K562 (cell line): Measurements from ENCODE around the gene CBX2. TPM values are rescaled to one million over a fixed set of nuclear protein-coding genes. Genes with fewer than 3 reads are reported as not detected.

Experiments used
- ATF6 ChIP-seq: sonication (generic); formaldehyde crosslinking; IDR thresholded peaks from 2 replicates; pipeline ENCODE4 v1.4.0; 2020; ENCODE audit warnings: mild to moderate bottlenecking, missing genetic modification reagents
- BRD4 ChIP-seq: fragments of 200-600 bp; sonication (generic); IDR thresholded peaks from 2 replicates; pipeline ENCODE4 v1.6.1; 2017; ENCODE audit warnings: inconsistent platforms
- CUX1 ChIP-seq: fragments of 200-800 bp; sonication (Bioruptor generic); IDR thresholded peaks from 2 replicates; pipeline ENCODE4 v1.6.1; 2016; ENCODE audit warnings: missing genetic modification characterization, missing compliant biosample characterization
- HNRNPUL1 ChIP-seq: fragments of 200-400 bp; formaldehyde crosslinking; IDR thresholded peaks from 2 replicates; pipeline ENCODE4 v1.6.1; 2017; ENCODE audit warnings: low read length
- KDM2B ChIP-seq: fragments of 250-450 bp; sonication (Bioruptor Pico); IDR thresholded peaks from 2 replicates; pipeline ENCODE4 v1.8.0; 2021; ENCODE audit warnings: mild to moderate bottlenecking, moderate library complexity
- LCOR ChIP-seq: sonication (generic); formaldehyde crosslinking; IDR thresholded peaks from 2 replicates; pipeline ENCODE4 v1.8.0; 2022; ENCODE audit warnings: mild to moderate bottlenecking, missing genetic modification reagents
- MAFK ChIP-seq: IDR thresholded peaks from 2 replicates; pipeline ENCODE4 v1.6.1; 2011; ENCODE audit warnings: low read length, improper control_type of control experiment
- MLLT1 ChIP-seq, 2 experiments: fragments of 450-650 bp; IDR thresholded peaks; 2 replicates each; pipeline ENCODE4 v1.6.1; 2016
- NBN ChIP-seq: fragments of 450-650 bp; IDR thresholded peaks from 2 replicates; pipeline ENCODE4 v1.6.1; 2016; ENCODE audit warnings: low read depth, mild to moderate bottlenecking
- NCOR1 ChIP-seq: fragments of 450-650 bp; IDR thresholded peaks from 2 replicates; pipeline ENCODE4 v1.6.1; 2016; ENCODE audit warnings: mild to moderate bottlenecking, moderate library complexity
- NFE2 ChIP-seq: IDR thresholded peaks from 2 replicates; pipeline ENCODE4 v1.6.1; 2014; ENCODE audit warnings: antibody characterized with exemption, low read depth
- NUFIP1 ChIP-seq: fragments of 450-650 bp; IDR thresholded peaks from 2 replicates; pipeline ENCODE4 v1.6.1; 2018; ENCODE audit not compliant: partially characterized antibody
- POLR3G ChIP-seq: IDR thresholded peaks from 2 replicates; pipeline ENCODE4 v1.6.1; 2011; ENCODE audit not compliant: insufficient read length, insufficient replicate concordance; ENCODE audit errors: extremely low read depth
- PTBP1 ChIP-seq: fragments of 200-400 bp; formaldehyde crosslinking; IDR thresholded peaks from 2 replicates; pipeline ENCODE4 v1.6.1; 2017; ENCODE audit warnings: low read depth, low read length
- PTRF ChIP-seq: fragments of 450-650 bp; IDR thresholded peaks from 2 replicates; pipeline ENCODE4 v1.6.1; 2016; ENCODE audit warnings: mild to moderate bottlenecking, missing genetic modification characterization, missing compliant biosample characterization
- PURB ChIP-seq: sonication (generic); formaldehyde crosslinking; IDR thresholded peaks from 2 replicates; pipeline ENCODE4 v1.9.0; 2021; ENCODE audit warnings: low read depth, mild to moderate bottlenecking, missing genetic modification reagents
- SLC30A9 ChIP-seq: fragments of 250-450 bp; sonication (Bioruptor Pico); IDR thresholded peaks from 2 replicates; pipeline ENCODE4 v1.8.0; 2022; ENCODE audit warnings: mild to moderate bottlenecking, moderate library complexity
- TEAD1 ChIP-seq, 2 experiments: fragments of 450-650 bp in 1 of 2; sonication (generic) in 1 of 2; formaldehyde crosslinking; IDR thresholded peaks; 2 replicates each; pipeline versions ENCODE4 v1.4.0 to v1.8.0; 2020 to 2022; ENCODE audit warnings: mild to moderate bottlenecking in 2 of 2, missing genetic modification reagents in 1 of 2
- TEAD2 ChIP-seq: fragments of 450-650 bp; IDR thresholded peaks from 2 replicates; pipeline ENCODE4 v1.6.1; 2016; ENCODE audit warnings: missing genetic modification characterization, control low read depth, missing compliant biosample characterization
- ZNF133 ChIP-seq: fragments of 250-450 bp; sonication (Bioruptor Pico); IDR thresholded peaks from 2 replicates; pipeline ENCODE4 v1.4.0; 2020; ENCODE audit warnings: mild to moderate bottlenecking
- ZNF764 ChIP-seq: fragments of 250-450 bp; sonication (Bioruptor Pico); IDR thresholded peaks from 2 replicates; pipeline ENCODE4 v1.4.0; 2020; ENCODE audit warnings: low read depth, mild to moderate bottlenecking, moderate library complexity
- polyA plus RNA-seq, 8 experiments: library from polyadenylated mRNA; depleted of rRNA in 4 of 8; stranded (reverse) in 5 of 8; unstranded in 3 of 8; fragments of >200 nt; fragmentation: Nextera tagmentation in 2 of 8; fragmentation: Illumina TruSeq in 1 of 8; extraction: Ambion mirVana in 2 of 8; extraction: Trizol in 1 of 8; gene quantifications; 2 replicates each; pipeline versions ENCODE4 v1.2.1 to v1.2.3, GENCODE V29; 2011 to 2014; ENCODE audit warnings: inconsistent platforms in 1 of 8, missing spikeins in 1 of 8
- total RNA-seq, 7 experiments: library from RNA; depleted of rRNA in 6 of 7; stranded (reverse); fragments of >200 nt in 6 of 7; fragmentation: Illumina TruSeq in 2 of 7; extraction: Trizol in 2 of 7; gene quantifications; 2 replicates each; pipeline versions ENCODE4 v1.2.1 to v1.2.3, GENCODE V29; 2011 to 2021; ENCODE audit warnings: low replicate concordance in 1 of 7

Gene CBX2
- total and polyA plus RNA-seq, 9 of the 15 experiments (the other 6 are each of a cell fraction or from before 2014, with no cell fraction given): 0.66 to 26.9 (median 13.9) TPM

GRCh38 chr17:79796763-79797491, 19.0 kb downstream of the CBX2 start, which contains the start of gene CBX8 (continued):
- TF ChIP-seq POLR3G (no peak), PURB (CRISPR knock-in tag) (no peak), KDM2B (CRISPR knock-in tag) (no peak), MLLT1 (IDR thresholded peaks at IDR 0.05) (no peak), CUX1 (CRISPR knock-in tag) (no peak), NFE2 (no peak; the same call in 1 of the 2 replicates), NCOR1 (no peak), PTBP1 (no peak), ATF6 (CRISPR knock-in tag) (no peak), ZNF133 (CRISPR knock-in tag) (0 out of 2 replicates have a peak, but pooled peaks have one; percentile 47), ZNF764 (CRISPR knock-in tag) (no peak), PTRF (tag) (no peak), MAFK (no peak), TEAD1 (CRISPR knock-in tag; IDR thresholded peaks at IDR 0.05) (peak; percentile 48 to 75; a peak in 2 of 4 replicates), NBN (0 out of 2 replicates have a peak, but pooled peaks have one; percentile 15), HNRNPUL1 (no peak), BRD4 (0 out of 2 replicates have a peak, but pooled peaks have one; percentile 39), LCOR (no peak), SLC30A9 (no peak), TEAD2 (tag) (no peak), NUFIP1 (no peak)
